GM18909 (cell line): Measurements from ENCODE around the gene ANKRD44.
"Not testable (repeated sequence)": the region's sequence is repeated elsewhere in the genome, so short reads cannot be mapped to it uniquely, and the experiment has no call there.

Source experiments
- ATAC-seq: cut with Tn5 transposase; IDR thresholded peaks from one replicate; pipeline ENCODE4 v1.9.1; 2021; ENCODE audit warnings: mild to moderate bottlenecking; ENCODE audit not compliant: unreplicated experiment, poor library complexity

ANKRD44 gene

DNA sequence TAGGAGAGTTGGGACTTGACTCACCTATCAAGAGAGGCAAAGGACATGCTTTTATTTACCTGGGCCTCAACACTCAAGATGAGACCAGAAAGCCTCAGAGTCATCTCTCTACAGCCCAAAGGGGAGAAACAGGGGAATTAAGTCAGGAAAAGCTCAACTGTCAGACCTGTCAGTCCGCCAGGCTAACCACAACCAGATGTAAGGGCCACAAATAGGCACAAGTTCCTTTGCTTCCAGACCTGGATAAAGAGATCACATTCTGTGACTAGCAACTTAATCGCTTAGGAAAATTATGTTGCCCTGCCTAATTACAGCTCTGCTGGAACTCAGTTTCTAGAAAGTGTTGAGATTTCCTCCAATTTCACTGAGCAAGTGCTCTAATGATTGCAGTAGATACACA, 67.9 kb downstream of the ANKRD44 start:
- no peak for ATAC-seq

DNA sequence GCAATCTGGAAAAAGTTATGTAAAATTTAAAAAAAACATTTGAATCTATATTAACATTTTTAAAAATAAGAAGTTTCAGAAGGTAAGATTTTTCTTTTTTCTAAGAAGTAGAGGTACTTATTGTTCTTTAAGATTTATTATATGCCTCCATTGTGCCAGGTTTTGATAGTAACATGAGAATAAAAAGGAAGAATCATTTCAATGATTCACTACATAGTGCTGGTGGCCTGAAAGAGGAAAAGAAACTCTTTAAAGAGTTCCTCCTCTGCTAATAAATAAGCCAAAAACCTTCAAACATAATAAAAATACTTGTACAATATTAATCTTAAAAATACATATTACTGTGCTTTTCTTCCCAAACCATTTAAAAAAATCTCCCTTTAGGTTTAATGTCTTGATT, 69.0 kb downstream of the ANKRD44 start:
- ATAC-seq: no peak

DNA sequence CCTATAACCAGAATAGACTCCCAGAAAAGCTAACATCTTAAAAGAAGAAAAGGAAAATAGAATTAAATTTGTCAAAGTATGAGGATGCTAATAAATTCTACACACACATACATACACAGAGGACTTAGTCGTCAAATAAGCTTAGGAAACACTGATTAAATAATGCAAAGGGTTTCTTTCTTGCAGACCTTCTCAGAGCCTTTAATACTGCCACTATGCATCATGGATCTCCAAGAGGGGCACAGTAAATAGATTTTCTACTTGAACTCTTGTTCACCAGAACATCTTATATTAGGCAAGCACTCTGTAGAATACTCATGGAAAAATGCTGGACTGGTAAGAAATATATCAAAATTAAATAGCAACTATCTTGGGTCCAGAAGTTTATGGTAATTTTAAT, 69.4 kb downstream of the ANKRD44 start:
- no peak for ATAC-seq

DNA sequence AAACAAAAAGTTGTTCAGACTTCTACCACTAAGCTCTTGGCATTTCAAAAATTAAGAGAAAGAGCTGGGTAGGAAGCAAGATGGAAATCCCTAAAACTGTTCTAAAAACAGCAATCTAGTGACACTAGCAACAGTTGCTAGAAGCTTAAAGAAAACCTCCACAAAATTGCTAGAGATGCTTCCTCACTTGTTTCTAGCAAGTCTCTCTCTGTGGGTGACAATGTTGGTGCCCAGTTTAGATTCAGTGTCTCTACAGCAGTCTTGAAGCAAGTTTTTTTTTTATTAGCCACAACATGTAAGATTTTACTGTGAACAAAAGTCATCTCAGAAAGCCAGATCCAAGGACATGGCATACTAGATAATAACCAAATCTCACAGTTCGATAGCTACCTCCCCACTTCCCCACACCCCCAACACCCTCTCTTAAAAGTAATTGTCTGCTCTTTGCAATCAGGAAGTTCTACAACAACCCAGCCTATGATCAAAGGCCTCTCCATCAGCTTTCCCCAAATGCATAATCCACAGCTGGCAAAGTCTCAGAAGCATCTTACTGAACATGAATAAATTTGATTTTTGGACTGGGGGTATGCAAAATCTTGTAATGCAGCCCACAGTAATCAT, 70.0 kb downstream of the ANKRD44 start:
- ATAC-seq: no peak

DNA sequence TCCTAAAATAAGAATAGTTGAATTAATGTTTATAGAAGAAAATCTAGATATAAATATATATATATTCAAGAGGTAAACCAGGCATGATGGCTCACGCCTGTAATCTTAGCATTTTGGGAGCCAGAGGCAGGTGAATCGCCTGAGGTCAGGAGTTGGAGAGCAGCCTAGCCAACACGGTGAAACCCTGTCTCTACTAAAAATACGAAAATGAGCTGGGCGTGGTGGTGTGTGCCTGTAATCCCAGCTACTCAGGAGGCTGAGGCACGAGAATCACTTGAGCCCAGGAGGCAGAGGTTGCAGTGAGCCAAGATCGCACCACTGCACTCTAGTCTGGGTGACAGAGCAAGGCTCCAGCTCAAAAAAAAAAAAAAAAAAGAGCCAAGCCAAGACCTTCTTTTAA, 70.6 kb downstream of the ANKRD44 start:
- ATAC-seq: not testable (repeated sequence)

DNA sequence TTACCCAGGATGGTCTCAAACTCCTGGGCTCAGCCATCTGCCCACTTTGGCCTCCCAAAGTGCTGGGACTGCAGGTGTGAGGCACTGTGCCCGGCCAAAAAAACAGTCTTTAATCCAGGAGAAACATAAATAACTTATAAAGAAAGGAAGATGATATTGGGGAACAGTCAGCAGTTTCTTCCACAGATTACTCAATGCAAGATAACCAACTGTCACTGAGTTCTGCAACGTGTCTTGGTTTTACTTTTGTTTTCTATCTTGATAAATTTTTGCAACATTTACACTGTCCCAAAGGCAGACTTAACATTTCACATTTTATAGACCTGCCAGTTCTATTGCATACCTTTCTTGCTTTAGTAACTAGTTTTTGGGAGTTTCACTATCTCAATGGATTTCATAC, 71.1 kb downstream of the ANKRD44 start:
- ATAC-seq: peak; percentile 68

DNA sequence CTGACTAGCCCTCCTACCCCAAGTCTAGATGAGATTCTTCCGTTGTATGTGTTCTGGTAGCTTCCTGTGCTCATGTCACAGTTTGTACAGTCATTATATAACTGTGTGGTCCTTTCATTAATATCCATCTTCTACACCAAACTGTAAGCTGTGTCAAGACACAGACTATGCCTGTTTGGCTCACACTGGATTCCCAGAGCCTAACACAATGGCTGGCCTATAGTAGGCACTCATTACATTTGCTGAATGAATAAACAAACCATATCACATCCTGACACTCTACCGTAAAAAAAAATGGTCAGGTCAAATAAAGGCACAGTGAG, 72.6 kb downstream of the ANKRD44 start:
- peak; percentile 43 for ATAC-seq

DNA sequence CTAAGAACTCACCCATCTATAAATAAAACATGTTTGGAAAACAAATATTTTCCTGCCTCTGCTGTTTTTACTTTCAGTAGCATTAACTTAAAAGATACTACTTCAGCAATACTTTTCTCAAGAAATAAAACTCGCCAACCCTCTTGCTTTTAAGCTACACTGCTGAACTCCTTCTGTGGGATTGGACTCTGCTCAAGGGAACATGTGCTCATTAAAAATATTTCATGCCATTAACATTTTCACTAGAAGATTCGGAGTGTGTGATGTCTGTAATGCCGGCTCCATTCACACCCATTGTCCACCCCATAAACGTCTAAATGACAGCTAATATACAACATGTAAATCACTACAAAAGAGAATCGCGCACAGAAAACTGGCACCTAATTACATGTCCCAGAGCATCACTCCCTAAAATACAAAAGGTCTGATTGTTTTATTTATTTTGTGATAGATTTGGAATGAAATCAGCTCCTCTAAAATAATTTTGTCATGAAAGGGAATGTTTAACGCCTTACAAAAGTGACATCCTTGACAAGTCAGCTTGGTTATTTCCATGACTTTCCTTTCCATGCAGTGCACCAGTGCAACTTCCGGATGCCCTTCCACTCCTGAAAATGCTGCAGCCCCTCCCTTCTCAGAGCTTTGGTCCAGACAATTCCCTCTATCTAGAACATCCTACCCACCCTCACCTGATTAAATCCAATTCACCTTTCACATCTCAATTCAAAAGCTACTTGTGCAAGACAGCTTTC, 73.1 kb downstream of the ANKRD44 start:
- no peak for ATAC-seq

DNA sequence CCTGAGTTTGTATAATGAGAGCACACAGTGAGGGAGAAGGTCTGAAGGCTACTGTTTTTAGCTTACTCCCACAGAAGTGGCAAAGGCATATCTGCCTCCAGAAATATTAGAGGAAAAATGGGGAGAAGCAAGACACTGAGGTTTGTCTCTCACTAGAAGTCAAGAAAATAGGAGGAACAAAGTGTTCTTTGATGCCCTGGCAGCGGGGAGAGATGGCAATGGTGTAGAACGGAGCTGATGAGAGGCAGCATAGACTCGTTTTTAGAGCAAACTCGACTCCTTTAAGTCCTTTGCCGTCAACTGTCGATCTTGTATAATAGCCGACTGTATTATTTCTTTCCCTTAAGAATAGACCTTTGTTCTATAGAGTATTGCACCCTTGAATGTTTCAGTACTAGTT, 73.8 kb downstream of the ANKRD44 start:
- no peak for ATAC-seq

DNA sequence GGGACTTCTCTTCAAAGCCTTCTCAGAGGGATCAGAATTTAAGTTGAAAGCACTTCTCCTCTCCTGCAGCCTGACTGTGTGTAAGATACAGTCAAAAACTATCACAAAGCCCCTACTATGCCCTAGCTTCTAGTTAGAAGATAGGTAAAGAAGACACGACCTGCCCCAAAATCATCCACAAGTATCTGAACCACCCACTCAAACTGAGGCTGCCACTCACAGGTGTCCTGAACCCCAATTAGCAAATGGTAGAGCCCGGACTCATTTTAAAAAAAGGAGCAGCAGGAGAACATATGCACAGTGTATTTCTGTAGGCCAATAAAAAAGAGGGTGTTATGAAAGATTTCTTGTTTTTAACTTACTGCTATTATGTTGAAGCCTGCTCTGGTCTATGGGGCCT, 74.4 kb downstream of the ANKRD44 start:
- no peak for ATAC-seq

DNA sequence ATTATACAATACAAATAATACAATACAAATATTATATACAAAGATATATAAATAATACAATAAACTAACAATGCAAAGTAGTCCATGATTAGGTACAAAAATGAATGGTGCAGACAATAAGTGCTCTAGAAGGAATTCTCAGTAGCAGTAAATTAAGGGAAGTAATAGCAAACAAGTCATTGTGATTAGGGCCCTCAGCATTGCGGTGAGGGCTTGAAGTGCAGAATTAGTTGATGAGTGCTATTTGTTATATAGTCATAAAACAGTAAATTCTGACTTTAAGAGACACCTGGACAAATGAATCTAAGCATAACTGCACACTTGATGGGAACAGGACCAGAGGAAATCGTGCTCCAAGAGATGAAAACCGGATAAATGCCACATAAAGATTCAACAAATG, 74.9 kb downstream of the ANKRD44 start:
- no peak for ATAC-seq

DNA sequence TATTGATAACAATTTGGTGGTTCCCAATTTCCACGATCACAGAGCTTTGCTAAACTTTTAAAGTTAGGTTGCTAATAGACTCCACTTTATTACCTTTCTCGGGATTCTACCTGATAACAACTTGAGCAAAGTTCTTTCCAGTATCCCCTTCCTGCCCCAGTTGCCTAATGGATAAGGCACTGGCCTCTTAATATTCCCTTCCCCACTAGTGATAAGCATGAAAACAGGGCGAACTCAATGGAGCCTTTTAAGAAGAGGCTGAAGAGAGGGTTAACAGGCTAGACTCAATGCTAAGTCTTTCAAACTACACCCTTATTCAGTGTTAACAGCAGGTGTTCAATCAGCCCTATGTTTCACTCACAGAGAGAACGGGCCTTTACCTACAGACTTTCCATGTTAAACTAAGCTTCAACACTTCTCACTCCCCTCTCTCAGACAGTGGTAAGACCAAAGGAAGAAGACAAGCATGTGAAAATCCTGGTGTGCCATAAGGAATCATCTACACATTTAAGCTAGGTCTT, 75.8 kb downstream of the ANKRD44 start:
- no peak for ATAC-seq

DNA sequence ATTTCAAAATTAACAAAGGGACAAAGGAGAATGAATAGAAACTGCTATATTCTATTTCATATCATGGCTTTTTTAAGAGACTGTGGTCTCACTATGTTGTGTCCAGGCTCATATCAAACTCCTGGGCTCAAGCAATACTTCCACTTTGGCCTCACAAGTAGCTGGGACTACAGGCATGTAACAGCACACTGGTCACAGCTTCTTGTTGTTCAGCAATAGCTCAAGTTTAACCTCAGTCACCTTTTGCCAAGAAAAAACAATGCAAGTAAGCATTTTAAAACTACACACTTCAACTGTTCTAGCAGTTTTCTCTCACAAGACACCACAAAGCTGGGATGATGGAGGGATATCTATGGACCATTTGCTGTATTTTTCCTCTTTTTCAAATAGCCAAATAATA, 77.1 kb downstream of the ANKRD44 start:
- ATAC-seq: no peak

DNA sequence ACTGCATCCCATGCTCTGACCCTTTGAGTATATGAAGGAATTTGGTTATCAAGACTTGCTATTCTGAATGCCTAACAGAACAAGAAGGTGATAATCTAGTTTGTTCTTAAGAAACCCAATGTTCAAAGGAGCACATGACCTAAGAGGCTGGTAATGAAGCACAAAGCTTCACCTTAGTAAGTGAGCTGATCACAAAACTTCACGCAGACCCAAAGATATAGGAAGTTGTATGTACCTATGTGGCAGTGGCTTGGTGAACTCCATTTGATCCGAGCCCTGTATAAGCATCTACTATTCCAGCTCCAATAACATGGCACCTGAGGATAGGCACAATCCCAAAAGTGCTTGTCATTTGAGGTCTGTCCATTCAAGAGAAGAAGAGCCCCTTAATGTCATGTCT, 78.6 kb downstream of the ANKRD44 start:
- ATAC-seq: no peak

DNA sequence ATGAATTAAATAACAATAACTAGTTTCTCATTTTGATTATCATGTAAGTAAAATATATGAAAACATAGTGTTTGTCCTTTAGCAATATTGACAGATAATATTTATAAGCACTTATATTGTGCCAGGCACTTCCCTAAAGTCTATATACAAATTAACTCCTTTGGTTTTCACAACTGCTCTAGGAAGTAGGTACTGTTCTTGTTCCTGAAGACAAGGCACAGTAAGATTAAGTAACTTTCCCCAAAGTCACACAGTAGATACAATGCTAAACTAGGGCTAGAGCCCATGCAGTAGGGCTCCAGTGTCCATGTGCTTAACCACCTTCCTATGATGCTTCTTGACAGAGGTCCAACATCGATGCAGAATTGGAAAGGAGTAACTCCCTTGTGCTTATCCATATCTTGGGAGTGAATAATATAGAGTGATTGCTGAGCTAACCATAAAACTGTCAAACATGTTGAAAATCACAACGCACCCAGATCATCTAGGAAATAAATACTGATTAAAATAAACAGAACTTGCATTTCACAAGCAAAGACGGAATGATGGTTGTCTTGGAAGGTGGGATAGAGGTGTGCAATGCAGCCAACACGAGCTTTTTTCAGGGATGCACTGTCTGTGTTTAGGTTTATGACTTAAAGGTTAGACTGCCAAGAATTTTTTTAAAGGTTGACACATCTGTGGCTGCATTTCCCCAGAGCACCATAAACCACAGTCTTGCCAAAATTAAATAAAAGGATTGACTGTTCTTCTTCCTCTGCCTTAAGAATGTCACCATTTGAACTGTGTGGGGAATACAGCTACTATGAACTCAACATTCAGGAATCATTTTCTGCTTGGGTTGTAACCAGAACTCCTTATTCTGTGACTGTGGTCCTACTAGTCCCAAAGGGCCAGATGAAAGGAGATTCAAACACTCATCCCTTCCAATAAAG, 80.8 kb downstream of the ANKRD44 start:
- no peak for ATAC-seq

DNA sequence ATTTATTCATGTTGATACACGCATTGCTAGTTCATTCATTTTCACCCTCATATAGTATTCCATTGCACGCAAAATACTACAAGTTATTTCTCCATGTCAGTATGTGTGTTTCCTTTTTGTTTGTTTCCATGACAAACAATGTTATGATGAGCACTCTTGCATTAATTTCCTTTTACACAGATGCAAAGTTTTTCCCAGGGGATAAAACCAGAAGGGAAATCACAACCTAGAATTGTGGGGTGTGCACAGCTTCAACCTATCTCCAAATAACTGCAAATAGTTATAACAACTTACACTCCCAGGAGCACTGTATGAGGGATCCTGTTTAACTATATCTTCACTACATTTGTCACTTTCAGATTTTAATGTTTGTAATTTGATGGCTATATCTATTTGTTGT, 87.1 kb downstream of the ANKRD44 start:
- no peak for ATAC-seq

DNA sequence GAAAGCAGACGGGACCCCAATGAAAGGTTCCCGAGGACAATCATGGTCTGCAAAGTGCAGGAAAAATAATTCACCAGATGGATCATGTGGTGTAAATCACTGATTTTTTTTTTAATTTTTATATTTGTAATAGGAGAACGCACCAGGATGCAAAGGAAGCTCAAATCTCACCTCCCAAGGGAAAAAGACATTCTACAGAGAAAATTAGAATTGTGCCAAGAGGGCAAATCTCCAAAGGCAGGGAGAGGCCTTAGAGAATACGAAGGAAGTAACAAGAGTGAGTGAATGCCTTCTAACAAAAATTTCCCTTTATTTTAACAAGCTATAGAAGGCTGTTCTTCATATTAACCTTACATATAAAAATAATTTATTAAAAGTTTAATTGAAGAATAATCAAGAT, 90.9 kb downstream of the ANKRD44 start:
- ATAC-seq: no peak

DNA sequence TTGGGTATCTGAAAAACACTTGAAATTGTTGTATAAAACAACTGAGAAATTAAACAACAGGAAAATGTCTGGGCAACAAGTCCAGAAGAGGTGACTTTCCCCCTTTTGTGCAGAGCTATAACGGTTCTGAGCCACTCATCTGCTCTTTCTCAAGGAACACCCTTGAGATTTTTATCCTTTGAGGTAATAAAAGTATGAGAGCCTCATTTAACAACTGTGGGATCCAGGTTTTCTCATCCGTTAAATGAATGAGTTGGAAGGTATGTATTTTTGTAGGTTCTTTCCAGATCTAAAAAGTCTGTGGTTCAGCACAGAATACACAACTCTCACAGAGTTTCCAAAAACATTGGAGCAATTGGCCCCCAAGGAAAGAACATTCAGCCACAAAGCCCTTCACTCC, 93.0 kb downstream of the ANKRD44 start:
- no peak for ATAC-seq

DNA sequence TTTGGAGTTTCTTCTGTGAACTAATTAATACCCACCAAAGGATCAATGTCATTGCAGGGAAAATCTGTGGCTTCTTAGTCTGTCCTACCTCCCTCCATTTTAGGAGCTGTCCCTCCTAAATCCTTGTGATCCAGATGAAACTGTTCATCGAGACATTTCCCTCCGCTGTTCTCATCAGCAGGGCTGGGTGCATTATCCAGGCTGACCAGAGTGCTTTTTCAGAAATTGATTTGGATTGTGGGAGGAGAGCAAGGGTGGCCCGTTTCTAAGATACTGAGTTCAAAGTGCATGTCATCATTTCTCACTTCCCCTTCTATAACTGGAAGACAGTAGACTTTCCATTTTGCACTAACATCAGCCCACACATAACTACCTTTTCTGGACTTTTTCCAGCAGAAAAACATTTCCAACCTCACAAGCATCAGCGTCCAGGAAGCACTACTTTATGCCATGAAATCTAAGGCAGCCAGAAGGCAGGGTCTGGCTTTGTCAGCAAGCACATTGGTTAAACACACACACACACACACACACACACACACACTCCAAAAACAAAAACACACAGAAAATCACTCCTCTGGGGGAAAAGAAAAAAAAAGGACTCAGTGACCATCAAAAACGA, 94.1 kb downstream of the ANKRD44 start:
- ATAC-seq: peak; percentile 69

DNA sequence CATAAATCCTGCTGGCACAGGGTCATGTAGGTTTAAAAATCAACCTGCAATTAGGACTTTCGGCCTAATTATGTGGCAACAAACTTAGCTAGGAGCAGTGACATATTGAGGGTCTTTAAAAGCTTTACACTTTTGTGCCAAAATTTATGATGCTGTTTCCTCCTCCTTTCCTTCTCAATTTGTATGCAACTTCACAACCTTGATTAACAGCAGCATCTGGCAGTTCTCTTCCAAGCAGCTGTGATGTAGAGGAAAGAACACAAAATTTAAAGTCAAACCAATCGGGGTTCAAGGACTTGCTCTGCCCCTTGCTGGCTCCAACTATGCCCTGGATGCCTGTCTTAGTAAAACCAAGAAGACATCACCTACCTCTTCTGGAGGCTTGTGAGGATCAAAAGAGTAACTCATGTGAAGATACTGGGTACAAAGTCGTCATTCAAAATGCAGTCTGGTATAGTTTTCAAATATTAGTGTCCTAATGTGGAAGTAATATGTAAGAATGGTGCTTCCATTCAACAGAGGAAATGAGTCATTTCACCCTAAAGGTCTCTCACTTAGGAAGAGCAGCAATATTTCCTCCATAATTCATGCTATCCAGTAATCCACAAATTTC, 94.7 kb downstream of the ANKRD44 start:
- ATAC-seq: peak; percentile 42
